T-helper 22 cell (primary cell): ENCODE measurements around the gene SYNE1.
"Not testable (repeated sequence)": the region's sequence is repeated elsewhere in the genome, so short reads cannot be mapped to it uniquely, and the experiment has no call there.

Experiments
- DNase-seq: peaks from one replicate; pipeline ENCODE4 v3.0.0-alpha.2; 2020; ENCODE audit warnings: low read depth

The SYNE1 gene

GRCh38 chr6:152138344-152138743, 498.8 kb downstream of the SYNE1 start:
- not testable (repeated sequence) for DNase-seq

- DNase-seq, result no peak
Observed at GRCh38 chr6:152136449-152136825, 500.7 kb downstream of the SYNE1 start.

GRCh38 chr6:152135755-152136448, 501.3 kb downstream of the SYNE1 start:
- DNase-seq, result no peak

- DNase-seq, result no peak
Observed at GRCh38 chr6:152130441-152130840, 506.7 kb downstream of the SYNE1 start.

DNA sequence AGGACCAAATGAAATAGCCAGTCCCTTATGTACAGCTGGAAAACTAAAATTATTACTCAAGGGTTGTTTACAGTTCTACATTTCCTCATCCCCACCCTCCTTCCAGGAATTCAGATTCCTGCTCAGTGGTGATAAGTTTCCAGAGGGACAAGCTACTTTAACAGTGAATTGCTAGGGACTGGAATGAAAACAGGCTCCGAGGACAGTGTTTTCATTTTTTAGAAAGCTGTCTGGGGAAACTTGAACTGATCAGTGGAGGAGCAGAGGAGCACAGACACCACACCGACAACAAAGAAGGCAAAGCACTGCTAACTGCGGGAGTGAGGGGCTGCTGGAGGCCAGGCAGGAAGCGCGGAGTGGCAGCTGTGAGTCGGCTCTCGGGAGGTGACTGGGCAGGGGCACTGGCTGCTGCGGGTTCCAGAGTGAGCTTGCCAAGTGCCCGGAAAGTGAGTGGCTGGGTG, 507.4 kb downstream of the SYNE1 start:
- no peak for DNase-seq

GRCh38 chr6:152127432-152128165, 509.6 kb downstream of the SYNE1 start:
- no peak for DNase-seq

DNA sequence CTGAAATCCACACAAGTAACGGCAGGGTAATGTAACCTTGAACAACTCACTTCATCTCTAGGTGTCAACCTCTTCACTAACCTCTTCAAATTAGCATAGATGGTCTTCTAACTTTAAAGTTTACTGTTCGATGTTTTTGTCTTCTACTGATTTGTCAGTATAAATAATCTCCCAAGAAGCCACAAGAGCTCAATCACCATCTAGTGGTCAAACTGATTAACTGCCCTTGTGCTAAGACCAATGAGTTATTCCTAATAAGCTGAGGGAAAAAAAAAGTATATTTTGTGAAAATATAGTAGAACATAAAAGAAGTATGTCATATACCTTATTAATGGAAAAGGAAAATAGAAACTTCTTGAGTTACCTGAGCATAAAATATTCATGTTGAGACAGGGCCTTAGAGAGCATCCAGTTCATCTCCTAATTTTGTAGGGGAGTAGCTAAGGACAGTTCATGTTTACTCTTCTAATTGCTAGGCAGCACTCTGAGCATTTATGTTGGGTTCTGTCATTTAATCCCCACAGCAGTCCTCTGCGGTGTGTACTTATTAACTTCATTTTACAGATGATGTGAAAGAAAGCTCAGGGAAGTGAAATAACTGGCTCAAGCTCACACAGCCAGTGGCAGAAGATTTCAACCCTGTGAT, 512.6 kb downstream of the SYNE1 start:
- no peak for DNase-seq

GRCh38 chr6:152123076-152123475, 514.1 kb downstream of the SYNE1 start:
- DNase-seq, result no peak

GRCh38 chr6:152122434-152122833, 514.7 kb downstream of the SYNE1 start:
- no peak for DNase-seq

DNA sequence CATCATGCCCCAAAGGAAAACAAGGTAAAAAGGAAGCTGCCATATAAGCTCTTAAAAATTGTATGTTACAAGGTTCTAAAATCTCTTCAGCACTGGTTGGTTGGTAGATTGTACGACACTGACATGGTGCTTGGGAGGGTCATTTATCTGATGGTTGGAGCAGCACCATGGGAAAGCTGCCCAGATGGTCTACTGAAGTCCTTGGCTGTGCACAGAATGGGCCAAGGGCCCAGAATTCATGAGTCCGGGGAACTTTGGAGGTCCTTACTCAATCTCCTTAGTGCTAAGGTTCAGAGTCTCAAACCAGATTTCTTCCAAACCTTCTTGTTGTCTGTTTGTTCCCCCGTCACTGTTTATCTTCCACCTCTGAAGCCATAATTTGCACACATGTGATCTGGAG, 515.3 kb downstream of the SYNE1 start:
- no peak for DNase-seq

DNA sequence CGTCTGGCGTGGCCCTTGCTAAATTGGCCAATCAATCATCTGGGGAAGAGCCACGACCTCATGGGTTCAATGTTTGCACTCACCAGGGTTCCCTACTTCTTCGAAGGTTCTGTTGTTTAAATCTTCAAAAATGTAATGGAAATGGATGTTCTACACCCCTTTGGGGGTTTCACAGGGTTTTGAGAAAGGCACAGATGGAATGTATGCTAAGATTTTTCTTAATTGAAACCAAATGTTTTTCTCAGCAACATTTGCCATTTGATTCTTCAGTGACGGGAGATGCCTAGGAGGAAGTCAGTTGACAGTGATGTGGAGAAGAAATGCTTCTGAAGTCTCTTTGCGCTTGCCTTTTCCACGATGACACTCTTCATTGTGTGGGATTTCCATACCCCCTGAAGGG, 517.3 kb downstream of the SYNE1 start:
- DNase-seq, result no peak

GRCh38 chr6:152118678-152119077, 518.5 kb downstream of the SYNE1 start:
- DNase-seq, result no peak

DNA sequence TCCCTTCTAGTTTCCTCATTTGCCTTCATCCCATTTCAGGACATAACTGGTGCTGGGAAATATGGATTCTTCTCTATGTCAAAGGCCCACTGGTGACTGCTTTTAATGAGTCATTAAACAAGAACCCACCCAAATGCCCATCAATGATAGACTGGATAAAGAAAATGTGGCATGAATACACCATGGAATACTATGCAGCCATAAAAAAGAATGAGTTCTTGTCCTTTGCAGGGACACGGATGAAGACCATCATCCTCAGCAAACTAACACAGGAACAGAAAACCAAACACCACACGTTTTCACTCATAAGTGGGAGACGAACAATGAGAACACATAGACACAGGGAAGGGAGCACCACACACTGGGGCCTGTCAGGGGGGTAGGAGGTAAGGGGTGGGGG, 518.9 kb downstream of the SYNE1 start:
- no peak for DNase-seq

DNA sequence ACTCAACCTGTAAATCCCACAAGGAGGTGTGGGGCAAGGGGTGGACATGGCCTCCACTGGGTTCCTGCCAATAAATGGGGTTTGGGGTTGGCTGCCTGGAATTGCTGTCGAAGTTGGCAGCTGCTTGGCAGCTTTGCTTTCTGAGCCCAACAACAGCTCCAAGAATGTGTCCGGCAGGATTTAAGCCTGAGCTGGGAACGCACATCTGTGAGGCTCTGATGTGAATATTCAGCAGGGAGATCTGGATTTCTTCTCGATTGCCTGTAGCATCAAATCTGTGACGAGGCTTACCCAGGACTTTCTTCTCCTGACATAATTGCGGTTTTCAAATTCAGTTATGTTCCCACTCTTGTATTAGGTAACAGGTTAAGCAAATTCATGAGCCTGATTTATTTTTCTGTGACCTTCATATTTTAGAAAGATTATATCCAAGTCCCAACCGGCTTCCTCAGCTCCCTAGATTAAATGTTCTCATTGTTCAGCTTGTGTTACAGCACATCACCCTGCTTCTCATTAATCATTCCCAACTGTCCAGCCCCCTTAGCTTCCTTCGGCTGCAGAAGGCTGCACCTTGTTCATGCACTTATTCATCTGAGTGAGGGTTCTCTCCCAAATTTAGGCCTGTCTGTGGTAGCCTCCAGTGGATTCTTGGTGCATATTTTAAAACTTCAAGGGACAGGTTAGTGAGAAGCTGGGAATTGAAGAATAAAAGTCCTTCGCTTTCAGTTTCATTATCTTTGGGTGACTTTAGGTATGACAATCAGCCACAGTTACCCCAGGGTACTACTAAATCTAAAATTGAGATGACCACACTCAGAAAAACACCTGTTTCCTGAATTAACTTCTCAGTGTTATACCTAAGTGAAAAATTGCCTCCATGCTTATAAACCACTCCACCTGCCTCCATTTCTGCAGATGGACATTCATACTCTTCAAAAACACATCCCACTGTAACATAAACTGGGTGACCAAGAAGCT, 519.7 kb downstream of the SYNE1 start:
- DNase-seq, result no peak

DNA sequence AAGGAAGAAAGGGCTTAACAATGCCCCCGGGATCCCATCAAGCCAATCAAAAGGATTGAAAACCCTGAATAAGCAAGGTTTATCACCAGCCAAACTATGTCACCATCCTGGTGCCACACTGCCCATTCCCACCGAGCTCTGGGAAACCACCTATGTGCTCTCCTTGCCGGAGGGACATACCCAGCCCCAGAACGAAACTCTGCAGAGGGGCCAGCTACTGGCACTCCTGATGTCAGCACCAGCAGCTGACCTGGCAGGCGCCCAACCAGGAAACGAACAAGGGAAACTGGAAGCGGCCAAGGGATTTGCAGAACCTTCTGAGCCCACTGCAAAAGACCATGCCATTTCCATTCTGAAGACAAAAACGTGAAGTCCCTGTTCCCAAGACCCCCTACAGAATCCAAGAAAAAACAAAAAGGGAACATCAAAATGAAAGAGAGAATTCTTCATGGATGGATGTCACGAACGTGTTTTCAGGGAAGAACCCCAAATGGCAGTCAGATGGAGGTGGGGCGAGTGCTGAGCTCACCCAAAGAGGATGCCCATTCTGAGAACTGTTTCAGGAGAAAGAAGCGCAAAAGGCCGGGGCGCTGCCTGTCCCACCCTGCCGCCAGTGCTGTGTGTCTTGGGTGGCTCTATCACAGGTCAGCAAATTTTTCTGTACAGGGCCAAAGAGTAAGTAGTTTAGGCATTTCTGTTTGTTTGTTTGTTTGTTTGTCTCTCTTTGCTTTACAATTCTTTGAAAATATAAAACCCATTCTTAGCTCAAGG, 524.5 kb downstream of the SYNE1 start:
- DNase-seq, result no peak

GRCh38 chr6:152110886-152111820, 526.0 kb downstream of the SYNE1 start:
- no peak for DNase-seq

- DNase-seq, result no peak
Observed at GRCh38 chr6:152107973-152108372, 529.2 kb downstream of the SYNE1 start.

GRCh38 chr6:152100183-152100618, 537.0 kb downstream of the SYNE1 start:
- no peak for DNase-seq

- no peak for DNase-seq
Observed at GRCh38 chr6:152099446-152100182, 537.5 kb downstream of the SYNE1 start.
